ENCODE results near the gene MKX.

MKX gene, protein sequence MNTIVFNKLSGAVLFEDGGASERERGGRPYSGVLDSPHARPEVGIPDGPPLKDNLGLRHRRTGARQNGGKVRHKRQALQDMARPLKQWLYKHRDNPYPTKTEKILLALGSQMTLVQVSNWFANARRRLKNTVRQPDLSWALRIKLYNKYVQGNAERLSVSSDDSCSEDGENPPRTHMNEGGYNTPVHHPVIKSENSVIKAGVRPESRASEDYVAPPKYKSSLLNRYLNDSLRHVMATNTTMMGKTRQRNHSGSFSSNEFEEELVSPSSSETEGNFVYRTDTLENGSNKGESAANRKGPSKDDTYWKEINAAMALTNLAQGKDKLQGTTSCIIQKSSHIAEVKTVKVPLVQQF

DNA sequence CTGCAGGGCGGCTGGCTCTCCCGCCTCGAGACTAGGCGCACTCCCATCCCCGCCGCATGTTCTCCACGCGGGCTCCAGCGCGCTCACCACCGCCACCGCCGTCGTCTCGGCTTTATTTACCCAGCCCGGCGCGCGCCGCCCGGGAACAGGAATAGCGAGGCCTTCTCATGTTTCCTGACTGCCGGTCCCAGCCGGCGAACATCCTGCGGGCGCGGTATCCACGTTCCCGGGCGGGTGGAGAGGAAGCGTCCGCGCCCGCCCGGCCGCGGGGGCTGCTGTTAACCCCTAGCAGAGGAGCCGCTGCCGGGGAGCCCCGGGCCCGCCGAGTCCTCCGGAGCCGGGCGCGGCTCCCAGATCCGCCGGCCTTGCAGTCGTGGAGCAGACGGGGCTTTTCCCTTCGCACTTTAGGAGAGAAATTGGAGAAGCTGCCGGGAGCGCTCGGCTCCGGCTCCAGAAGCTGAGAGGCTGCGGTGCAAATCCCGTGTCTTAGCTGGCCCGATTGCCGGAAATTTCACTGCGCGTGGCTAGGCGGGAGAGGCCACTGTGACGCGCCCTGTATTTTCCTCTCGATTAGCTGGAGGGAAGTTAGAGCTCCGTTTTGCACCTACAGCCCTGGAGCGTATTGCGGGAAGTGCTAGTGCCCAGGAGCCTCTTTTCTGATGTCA lies at the start of gene MKX:
TSS of gene MKX (minus strand) at position 88 of the 665 bp plus-strand sequence. CDS start 2,404 bp downstream, outside the sequence.
- DNase-seq, result no peak

DNA sequence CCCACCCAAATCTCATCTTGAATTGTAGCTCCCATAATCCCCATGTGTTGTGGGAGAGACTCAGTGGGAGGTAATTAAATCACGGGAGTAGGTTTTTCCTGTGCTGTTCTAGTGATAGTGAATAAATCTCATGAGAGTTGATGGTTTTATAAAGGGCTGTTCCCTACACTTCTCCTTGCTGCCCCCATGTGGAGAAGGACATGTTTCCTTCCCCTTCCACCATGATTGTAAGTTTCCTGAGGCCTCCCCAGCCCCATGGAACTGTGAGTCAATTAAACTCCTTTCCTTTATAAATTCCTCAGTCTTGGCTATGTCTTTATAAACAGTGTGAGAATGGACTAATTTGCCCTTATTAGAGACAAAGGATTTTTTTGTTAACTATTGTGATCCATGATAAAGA lies 48.5 kb upstream of the MKX start:
- DNase-seq, result no peak

DNA sequence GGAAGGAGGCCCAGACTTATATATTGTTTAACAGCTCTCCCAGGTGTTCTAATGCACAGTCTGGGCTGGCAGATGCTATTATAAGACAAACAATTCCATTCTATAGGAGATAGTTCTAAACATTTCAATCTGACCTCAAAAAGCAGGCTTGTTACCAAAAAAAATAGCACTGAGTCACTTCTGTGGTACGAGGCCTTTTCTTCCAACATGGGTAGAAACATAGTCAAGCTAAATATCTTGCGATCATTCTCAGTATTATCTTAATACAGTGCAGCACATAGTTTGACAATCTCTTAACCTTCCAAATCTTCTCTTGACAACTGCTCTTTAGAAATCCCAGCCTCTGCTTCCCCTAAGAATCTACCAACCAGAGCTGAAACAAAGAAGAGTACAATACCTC lies 46.6 kb upstream of the MKX start:
- no peak for DNase-seq

DNA sequence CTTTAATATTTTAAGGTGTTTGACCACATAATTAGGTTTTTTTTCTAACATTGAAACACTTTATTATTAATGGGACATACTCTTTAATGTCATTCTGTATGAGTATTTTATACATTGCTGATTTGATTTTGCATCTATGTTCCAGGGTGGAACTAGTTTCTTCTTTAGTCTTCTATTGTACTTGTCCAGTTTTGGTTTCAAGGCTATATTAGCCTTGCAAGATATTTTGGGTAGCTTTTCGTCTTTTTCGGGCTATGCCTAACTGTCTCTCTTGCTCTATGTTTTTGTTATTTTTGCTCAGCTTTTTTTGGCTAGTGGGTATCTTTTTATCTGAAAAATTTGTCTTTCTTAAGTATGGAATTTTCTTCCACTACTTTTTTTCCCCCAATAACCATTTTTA lies 38.7 kb upstream of the MKX start:
- no peak for DNase-seq

DNA sequence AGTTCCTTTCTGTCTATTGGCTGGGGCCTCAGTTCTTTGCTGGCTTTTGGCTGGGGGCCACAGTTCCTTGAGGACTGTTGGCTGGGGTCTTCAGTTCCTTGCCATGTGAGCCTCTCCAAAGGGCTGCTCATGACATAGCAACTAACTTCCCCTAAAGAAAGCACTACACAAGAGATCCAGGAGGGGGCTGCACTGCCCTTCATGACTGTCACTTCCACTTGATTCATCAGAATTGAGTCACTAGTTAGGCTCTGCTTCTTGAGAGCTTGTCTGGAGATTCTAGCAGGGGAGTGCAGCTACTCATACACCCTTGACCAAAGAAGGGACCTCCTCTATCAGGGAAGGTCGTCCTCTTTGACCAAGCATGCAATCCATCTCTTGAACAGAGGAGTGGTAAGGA lies 38.0 kb upstream of the MKX start:
- no peak for DNase-seq

DNA sequence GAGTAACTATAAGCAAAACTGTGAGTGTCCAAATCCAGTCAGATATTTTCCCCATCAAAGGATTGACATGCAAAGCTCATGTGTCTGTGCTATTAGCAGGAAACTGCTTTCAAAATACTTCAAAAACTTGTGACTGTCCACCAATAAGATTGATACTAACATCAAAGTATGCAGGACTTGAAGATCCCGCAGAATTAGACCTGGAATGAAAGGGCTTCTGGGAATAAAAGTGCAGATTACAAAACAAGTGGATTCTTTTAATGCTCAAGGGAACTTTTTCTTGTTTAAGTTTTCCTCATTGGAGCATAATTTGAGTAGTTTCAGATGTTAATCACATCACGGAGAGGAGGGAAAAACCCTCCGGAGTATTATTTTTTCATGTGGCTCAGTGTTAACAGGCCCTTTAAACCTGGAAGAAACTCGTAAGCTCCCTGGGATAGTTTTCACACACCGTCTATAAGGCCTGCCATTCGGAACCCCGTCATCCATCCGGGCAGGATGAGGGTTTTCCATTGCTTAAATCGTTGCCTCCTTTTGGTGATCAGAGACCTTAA lies 33.9 kb upstream of the MKX start:
- no peak for DNase-seq

DNA sequence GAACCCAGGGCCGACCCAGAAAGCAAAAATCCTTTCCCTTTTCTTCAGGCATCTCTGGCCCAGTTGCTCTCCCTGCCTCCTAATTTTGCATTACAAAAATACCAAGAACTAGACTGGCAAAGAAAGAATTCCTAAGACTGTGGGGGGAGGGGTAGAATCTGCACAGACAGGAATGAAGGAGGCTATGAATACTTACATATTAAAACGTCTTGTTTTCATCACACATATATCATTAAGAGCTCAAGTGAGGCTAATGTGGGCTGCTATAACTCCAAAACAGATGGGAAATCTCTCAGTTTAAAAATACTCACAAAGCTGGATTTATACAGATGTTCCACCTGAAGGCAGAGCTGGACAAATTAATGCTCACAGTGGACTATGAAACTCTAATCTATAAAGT lies 29.2 kb upstream of the MKX start:
- DNase-seq, result no peak

DNA sequence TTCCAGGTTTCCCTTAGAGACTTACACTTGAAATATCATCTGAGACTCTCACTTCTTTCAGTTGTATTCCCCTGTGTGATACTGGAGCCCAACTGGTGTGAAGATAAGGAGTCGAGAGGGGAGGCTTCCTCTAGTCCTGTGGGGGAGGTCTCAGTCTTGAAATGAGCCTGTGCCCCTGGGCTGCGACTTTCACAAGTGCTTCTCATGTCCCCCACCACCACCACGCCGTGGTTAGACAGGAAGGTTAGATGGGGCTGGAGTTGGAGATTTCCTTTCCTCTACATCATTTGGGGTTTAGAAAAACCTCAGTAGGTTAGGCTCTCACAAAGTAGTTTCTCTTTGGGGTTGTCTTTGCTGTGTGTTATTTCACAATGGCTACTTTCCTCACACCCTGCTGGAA lies 25.6 kb upstream of the MKX start:
- no peak for DNase-seq

DNA sequence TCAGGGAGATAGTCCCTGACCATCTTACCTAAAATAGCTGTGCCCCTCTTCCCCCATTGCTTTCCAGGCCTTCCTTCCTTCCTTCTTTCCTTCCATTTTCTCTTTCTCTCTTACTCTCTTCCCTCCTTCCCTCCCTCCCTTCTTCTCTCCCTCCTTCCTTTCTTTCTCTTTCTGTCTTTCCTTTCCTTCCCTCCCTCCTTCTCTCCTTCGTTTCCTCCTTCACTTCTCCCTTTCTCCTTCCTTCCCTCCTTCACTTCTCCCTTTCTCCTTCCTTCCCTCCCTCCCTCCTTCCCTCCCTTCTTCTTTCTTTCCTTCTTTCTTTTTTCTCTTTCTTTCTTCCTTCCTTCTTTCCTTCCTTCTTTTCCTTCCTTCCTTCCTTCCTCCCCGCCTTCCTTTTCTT lies 24.6 kb upstream of the MKX start:
- no peak for DNase-seq

DNA sequence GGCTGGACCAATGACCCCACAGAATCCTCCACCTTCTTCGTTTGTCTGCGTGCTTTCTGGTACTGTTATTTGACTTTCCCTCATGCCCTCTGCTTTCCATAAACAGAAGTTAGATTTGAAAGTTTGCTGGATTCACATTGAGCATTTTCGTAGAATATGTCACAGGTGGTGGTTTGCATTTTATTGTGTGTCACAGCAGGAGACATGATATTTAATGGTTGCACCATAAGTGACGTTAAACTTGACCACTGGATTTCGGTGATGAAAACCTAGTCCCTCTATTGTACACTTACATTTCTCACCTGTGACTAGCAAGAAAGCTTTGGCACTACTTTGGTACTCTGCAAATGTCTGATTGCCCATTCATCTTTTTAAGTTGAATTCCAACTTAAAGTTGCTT lies 15.2 kb upstream of the MKX start:
- no peak for DNase-seq

DNA sequence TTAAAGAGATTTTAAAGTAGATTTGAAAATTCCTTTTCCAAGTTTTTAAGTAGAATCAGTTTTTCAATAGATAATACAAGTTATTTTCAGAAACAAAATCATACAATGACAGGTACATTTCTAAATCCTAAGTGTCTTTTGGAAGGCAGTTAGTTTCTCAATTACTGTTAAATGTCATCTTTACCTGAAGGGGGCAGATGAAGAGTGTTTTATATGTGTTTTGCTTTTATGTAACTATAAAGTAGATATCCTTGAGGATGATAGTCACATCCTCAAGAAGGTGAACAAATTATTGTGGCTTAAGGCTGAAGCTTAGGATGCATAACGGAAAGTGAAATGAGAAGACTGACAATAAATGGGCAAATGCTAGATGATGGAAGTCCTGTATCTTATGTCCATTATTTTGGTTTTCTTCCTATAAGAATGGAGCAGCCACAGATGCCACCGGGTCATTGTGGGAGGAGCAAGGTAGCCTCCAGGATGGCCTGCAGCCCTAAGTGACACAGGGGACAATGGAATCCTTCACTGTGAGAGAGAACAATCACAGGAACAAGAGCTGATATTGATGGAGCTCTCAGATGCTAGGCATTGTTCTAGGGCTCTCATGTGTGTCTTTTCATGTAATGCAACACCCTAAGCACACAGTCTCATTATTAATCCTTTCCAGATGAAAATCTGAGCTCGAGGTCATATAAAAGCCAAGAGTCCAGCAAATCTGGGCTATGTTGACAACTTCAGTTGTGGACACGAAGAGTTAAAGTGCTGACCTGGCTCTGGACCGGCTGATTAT lies 14.1 kb upstream of the MKX start:
- DNase-seq, result no peak

DNA sequence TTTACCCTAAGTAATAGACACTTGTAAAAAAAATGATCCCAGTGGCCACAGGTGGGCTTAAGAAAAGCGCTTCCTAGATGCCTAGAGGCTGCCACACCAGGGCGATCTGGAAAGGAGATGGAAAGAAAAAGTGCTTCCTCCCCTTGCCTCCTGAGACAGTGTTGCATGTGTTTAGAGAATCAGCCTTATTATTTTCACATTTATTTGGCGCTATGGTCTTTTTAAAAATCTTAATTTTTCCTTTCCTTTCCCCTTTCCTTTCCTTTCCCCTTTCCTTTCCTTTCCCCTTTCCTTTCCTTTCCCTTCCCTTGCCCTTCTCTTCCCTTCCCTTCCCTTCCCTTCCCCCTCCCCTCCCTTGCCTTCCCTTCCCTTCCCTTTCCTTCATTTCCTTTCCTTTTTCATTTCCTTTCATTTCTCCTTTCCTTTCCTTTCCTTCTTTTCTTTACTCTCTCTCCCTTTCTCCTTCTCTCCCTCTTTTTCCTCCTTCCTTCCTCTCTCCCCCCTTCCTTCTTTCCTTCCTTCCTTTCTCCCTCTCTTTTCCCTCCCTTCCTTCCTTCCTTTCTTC lies 7.1 kb upstream of the MKX start:
- DNase-seq, result no peak

DNA sequence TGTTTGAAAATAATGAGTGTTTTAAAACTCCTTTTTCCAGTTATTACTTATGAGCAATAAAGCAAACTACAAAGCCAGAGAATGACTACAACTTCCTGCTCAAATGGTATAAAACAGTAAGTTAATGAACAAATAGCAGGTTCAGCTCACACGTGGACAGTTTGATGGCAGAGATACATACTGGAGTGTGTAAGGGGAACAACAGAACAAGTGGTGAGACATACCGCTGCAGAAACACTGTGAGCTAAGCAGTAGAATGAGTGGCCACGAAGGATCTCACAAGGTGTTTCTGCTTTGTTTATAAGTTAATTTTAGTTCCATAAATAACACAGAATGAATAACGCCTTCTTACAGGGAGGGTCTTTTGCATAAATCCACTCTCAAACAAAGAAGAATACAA lies 3.0 kb upstream of the MKX start:
- no peak for DNase-seq

DNA sequence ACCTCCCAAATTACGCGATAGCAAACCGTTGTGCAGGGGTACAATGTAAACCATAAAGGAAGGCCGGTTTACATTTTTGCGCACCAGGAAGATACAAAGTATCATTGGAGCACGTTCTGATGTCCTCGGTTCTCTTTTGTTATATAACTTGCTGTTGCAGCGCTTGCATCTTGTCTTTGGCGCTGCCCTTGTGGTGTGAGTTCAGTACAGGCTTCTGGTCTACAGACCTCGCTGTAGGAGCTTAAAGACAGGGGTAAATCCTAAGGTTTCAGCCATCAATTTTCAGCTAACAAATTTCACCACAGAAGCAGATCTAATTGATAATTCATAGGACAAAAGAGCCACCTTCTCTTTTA lies 1.5 kb upstream of the MKX start:
- no peak for DNase-seq

DNA sequence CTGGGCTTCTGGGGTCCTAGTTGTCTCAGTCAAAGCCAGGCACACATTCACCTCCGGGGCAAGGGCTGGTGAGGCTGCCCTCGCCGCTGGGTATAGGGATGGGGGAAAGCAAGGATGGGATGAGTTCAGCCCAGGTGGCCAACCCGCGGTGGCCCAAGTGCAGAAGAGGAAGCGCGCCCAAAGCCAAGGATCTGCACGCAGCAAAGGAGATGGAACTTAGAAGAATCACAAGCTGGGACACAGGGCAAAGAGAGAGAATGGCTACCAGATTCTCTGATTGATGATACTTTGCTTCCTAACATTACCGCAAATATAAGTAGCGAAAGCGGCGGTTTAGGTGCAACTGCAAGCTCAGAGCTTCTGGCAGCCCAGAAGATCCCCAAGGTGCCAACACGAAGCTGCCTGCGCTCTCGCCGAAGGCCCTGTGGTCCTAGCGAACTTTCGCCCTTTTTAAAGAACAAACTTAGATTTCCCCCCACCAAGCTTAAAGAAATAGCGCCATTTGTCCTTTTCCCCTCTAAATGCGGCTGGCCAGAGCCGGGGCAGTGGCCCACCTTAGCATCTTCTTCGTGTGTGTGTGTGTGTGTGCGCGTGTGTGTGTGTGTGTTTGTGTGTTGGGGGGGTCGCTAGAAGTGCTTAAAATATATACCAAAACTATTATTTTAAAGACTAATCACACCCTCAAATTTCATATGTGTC lies 927 bp upstream of the MKX start:
- DNase-seq, result no peak

DNA sequence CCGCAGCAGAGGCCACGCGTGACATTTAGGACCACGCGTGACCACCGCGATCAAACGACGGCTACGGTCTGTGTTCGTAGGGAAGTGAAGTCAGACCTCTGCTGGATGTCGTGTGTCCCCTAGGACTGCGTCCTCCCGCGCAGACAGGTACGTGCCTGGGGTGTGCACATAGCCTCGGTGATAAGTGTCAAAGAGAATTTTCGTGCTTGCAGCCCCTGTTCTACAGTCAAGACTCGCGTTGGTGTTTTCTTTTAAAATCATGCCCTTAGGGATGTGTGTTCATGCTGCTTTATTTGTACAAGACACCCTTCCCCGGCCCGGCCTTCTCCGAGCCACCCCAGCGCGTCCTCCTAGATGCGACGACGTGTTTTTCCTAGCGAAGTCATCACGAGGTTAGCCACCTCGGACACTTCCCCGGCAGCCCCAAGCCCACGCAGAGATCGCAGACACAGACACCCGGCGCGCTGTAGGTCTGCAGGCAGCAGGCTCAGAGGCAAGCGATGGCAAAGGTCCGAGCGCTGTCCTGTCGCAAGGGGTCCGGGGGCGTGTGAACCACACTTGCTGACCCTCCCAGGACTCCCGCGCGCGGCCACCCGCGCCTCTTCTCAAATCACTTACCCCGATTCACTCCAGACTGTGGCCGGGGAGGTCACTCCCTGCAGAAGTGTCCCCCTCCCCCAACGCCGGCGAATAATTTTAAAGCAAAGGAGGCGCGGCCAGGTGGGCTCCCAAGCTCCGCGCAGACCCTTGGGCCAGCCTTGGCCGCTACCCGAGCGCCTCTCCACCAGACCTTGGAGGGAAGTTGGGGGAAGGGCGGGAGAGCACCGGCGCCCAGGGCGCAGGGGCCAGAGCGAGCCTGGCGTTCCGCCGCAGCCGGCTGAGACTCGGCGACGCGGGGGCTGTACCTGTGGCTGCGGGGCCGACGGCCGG lies 552 bp downstream of the MKX start:
- no peak for DNase-seq

DNA sequence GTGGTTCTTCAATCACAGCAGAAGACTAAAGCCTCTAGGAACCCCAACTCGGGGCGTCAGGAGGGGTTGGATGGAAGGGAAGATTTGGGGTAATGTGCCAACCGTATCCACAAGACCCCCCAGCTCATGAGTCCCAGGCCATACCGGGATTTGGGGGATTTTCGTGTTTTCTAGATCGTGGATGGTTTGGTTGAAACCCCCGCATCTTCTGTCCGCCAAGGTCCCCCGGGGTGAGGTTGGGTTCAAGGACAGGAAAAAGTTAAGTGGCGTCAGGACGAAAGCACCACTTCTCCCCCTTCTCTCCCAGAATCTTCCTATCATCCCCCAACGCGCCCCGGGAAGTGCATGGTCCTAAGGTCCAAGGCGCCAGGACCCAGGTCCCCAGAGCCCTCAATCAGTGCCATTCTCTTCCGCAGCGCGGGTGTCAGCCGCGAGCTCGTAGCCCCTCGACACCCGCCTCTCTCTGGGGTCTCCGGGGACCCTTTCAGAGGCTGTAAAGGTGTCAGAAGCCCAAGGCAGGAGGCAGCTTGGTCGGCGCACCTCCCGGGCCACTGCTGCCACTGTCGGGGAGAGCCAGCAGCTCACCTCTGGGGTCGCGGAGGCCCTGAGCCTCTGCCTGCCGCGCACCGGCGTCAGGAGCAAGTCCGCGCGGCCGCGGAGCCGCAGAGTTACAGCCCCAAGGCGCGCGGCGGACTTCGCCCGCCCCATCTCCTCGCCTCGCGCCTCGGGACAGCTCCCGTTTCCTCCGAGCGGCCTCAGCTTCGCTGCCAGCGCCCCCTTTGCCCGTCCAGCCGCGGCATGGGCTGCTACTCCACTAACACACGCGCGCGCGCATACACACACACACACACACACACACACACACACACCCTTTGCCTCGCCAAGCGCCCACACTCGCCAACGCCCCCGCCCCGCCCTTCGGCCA lies 1.5 kb downstream of the MKX start:
- no peak for DNase-seq

DNA sequence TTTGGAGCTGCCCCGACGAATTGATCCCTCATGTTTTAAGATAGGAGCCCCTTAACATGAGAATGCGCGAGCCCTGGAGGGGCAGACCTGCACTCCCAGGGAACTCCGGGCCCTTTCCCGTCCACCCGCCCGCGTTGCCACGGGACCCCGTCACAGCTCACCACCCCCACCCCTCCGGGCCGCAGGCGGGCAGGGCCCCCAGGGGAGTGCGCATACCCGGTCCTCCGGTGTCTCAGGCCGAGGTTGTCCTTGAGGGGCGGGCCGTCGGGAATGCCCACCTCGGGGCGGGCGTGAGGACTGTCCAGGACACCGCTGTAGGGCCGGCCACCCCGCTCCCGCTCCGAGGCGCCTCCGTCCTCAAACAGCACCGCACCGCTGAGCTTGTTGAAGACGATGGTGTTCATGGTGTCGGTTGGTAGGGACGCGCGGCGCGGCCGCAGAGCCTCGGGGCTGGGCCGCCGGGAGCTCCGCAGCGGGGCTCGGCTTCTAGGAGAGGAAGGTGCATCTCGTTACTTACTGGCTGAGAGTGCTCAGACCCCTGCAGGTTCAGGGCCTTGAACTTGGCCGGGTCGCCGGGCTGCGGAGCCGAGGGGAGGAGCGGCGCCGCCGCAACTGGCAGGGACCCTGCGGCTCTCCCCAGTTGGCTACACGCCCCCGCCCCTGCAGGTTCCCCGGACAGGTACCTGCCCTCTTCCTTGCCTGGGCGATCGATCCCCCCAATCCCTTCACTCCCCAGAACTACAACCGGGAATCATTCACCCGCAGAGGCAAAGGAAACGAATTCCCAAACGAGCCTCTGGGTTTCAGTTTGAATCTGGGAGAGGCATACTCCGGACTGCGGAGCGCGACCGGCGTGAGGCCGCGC lies 2.4 kb downstream of the MKX start:
- no peak for DNase-seq

All from NCI-H1417 treated with DMSO at 0.1 percent for 48 hours (cell line).